H1 (cell line): ENCODE data around the gene PRXL2B. TPM values are rescaled to one million over a fixed set of nuclear protein-coding genes. Genes with fewer than 3 reads are reported as not detected.
A peak's percentile ranks its signal among the peaks of the same experiment; 100 is the strongest.

Experiments used
- BACH1 ChIP-seq: IDR thresholded peaks from 2 replicates; pipeline ENCODE4 v1.6.1; 2012; ENCODE audit warnings: low read length, improper control_type of control experiment
- CBX5 ChIP-seq: fragments of 300-800, 300-1000 bp; sonication (generic); IDR thresholded peaks from 2 replicates; pipeline ENCODE4 v1.7.1; 2016; ENCODE audit warnings: antibody characterized with exemption, low read length, low read depth
- CBX8 ChIP-seq: fragments of 300-800, 300-1000 bp; sonication (generic); IDR thresholded peaks from 2 replicates; pipeline ENCODE4 v1.7.1; 2016; ENCODE audit warnings: low read depth, low read length, borderline replicate concordance
- EGR1 ChIP-seq: IDR thresholded peaks from 2 replicates; pipeline ENCODE4 v1.6.1; 2011; ENCODE audit warnings: low read depth, low read length, borderline replicate concordance
- EZH2 ChIP-seq: fragments of 200-600 bp; sonication (generic); IDR thresholded peaks from 2 replicates; pipeline ENCODE4 v1.7.1; 2012; ENCODE audit warnings: low read depth, mild to moderate bottlenecking, moderate library complexity, low read length, inconsistent platforms; ENCODE audit not compliant: severe bottlenecking
- GTF2F1 ChIP-seq: IDR thresholded peaks from 2 replicates; pipeline ENCODE4 v1.6.1; 2012; ENCODE audit warnings: low read depth, low read length, improper control_type of control experiment, borderline replicate concordance
- HDAC2 ChIP-seq, 2 experiments: fragments of 300-600 bp in 1 of 2; sonication (generic) in 1 of 2; IDR thresholded peaks; 2 replicates each; pipeline ENCODE4 v1.6.1; 2011 to 2012; ENCODE audit warnings: low read depth in 2 of 2, low read length in 2 of 2, mild to moderate bottlenecking in 2 of 2, moderate library complexity in 2 of 2, borderline replicate concordance in 1 of 2, inconsistent platforms in 1 of 2
- NANOG ChIP-seq: IDR thresholded peaks from 2 replicates; pipeline ENCODE4 v1.6.1; 2011; ENCODE audit warnings: low read length, low read depth, mild to moderate bottlenecking, inconsistent platforms; ENCODE audit not compliant: insufficient read depth, poor library complexity, severe bottlenecking
- PHF8 ChIP-seq: fragments of 200-600 bp; sonication (generic); conservative IDR thresholded peaks from 2 replicates; pipeline ENCODE4 v1.7.1; 2012; ENCODE audit warnings: low read depth, mild to moderate bottlenecking, inconsistent platforms, low read length, moderate library complexity
- POU5F1 ChIP-seq: IDR thresholded peaks from 2 replicates; pipeline ENCODE4 v1.6.1; 2011; ENCODE audit warnings: low read depth, mild to moderate bottlenecking, low read length, moderate library complexity
- SAP30 ChIP-seq: fragments of 300-600 bp; sonication (generic); IDR thresholded peaks from 2 replicates; pipeline ENCODE4 v1.7.1; 2012; ENCODE audit warnings: low read length, moderate library complexity, mild to moderate bottlenecking, inconsistent platforms; ENCODE audit not compliant: insufficient read depth, insufficient replicate concordance
- SP1 ChIP-seq: IDR thresholded peaks from 2 replicates; pipeline ENCODE4 v1.6.1; 2011; ENCODE audit warnings: low read depth, low read length
- SP2 ChIP-seq: IDR thresholded peaks from 2 replicates; pipeline ENCODE4 v1.6.1; 2012; ENCODE audit warnings: mild to moderate bottlenecking, low read length, inconsistent platforms
- polyA plus RNA-seq, 7 experiments: library from polyadenylated mRNA; depleted of rRNA in 3 of 7; stranded (reverse) in 5 of 7; unstranded in 2 of 7; fragments of >200 nt in 5 of 7; fragments of 200-250 nt in 2 of 7; gene quantifications; 1 replicate in 5 of 7; 2 replicates in 1 of 7; 4 replicates in 1 of 7; pipeline versions ENCODE4 v1.2.1 to v1.2.3, GENCODE V29; 2011 to 2013; ENCODE audit warnings: missing spikeins in 2 of 7, mixed read lengths in 2 of 7
- total RNA-seq: library from RNA; stranded (reverse); fragmentation: NEBNext Ultra II Directional; extraction: Animal tissue kit (Norgen Biotek cat#: 25700); gene quantifications from 2 replicates; pipeline ENCODE4 v1.2.1, GENCODE V29; 2021
- TF ChIP-seq, protein P1 (sequence below): IDR thresholded peaks from 2 replicates; pipeline ENCODE4 v1.6.1; 2011; ENCODE audit warnings: low read length, improper control_type of control experiment

Gene PRXL2B
- total and polyA plus RNA-seq, 2 of the 8 experiments (the other 6 are each of a cell fraction or from before 2014, with no cell fraction given) = 35.3 to 46.0 TPM

DNA sequence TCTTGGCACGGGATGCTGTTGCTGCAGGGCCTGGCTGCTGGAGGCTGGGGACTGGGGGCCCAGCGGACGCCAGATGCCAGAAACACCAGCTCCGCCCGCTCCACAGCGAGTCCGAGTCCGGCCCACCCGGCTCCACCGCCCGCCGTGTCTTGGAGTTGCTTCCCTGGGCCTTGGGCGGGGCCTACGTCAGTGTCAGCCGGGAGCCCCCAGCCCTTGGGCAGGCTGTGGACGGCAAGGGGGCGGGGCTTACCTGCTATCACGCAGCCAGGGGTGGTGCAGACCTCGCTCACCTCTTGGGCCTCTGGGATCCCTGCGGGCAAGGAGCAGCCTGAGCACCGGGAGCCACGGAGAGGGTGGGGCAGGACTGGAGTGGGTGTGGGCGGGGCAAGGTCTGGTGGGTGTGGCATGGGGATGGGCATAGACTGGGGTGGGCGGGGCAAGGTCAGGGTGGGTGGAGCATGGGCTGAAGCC lies 24.5 kb downstream of the PRXL2B start (continued):
- TF ChIP-seq NANOG (no peak), SP1 (peak; percentile 74; the same call in 1 of the 2 replicates), EZH2 (no peak), POU5F1 (no peak), CBX8 (no peak), SP2 (no peak), SAP30 (no peak), BACH1 (peak; percentile 8; the same call in 1 of the 2 replicates), HDAC2 (IDR thresholded peaks at IDR 0.05; ENCODE audit: borderline replicate concordance in 1 of 2, low read depth in 2 of 2, low read length in 2 of 2) (peak in 1 of 2 experiments; percentile 32; a peak in 1 of 4 replicates), EGR1 (no peak), PHF8 (no peak), CBX5 (no peak), GTF2F1 (no peak)
- TF ChIP-seq, protein P1, sequence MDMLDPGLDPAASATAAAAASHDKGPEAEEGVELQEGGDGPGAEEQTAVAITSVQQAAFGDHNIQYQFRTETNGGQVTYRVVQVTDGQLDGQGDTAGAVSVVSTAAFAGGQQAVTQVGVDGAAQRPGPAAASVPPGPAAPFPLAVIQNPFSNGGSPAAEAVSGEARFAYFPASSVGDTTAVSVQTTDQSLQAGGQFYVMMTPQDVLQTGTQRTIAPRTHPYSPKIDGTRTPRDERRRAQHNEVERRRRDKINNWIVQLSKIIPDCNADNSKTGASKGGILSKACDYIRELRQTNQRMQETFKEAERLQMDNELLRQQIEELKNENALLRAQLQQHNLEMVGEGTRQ = no peak
